Ovary (tissue), 3 donors: ENCODE data around the gene PRTFDC1.

Experiments
- CTCF ChIP-seq, 3 donors: fragments of 450-650 bp in 2 of 3; fragments of 200-600 bp in 1 of 3; IDR thresholded peaks; one replicate each; pipeline versions ENCODE4 v1.5.1 to v1.8.0; 2016 to 2022; ENCODE audit warnings: antibody characterized with exemption in 3 of 3, mild to moderate bottlenecking in 1 of 3
- EP300 ChIP-seq: sonication (generic); formaldehyde crosslinking; IDR thresholded peaks from one replicate; pipeline ENCODE4 v1.6.1; 2017; ENCODE audit warnings: antibody characterized with exemption
- POLR2A ChIP-seq: fragments of 450-650 bp; IDR thresholded peaks from one replicate; pipeline ENCODE4 v1.6.1; 2017; ENCODE audit warnings: antibody characterized with exemption, mild to moderate bottlenecking, moderate library complexity
- donor health status: DM: no; HTN: no; CAD: no.

- TF ChIP-seq CTCF (IDR thresholded peaks at IDR 0.05), result no peak
- TF ChIP-seq POLR2A, result no peak
- TF ChIP-seq EP300, result no peak
These were observed 135.5 kb downstream of the PRTFDC1 start for GRCh38 chr10:24816868-24817396.
